Measurements from ENCODE around the gene KAZN.

KAZN gene

DNA sequence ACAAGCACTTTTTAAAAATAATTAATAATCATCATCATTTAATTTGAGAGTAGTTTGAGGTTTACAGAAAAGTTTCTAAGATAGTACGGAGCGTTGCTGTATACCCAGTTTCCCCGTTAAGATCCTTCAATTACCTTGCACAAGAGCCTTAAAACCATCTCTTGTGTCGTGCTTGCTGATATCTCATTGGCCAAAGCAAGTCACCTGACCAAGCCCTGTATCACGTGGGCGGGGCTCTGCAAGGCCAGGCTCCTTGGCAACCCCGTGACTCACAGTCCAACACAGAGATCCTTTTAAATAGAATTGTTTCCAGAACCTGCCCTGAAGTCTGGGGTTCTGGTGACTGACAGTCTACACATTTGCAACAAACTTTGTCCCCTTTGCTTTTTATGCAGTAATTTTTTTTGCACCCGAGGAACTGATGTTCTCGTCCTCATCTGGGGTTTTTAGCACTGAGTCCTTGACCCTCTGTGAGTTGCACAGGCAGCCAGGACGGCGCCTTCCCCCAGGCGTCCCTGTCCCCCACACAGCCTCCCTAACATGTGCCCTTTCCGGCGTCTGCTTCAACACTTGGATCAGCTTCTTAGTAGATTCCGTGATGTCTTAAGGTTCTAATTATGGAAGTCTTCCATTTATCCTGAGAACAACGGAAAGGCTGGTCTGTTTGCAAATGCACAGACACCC is 371.8 kb downstream of the KAZN start:
- no peak for DNase-seq

DNA sequence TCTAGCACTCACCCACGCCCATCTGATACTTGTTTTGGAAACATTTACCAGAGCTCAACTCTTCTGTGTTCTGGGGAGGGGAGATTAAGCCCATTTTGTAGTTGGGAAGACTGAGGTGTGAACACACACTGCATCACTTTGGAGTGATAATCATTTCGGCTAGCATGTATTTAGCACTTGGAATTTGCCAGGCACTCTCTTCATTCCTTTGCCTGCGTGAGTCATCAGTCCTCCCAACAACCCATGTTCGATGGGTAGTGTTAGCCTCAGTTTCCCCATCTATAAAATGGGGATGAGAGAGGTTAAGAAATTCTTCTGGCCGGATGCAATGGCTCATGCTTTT is 372.3 kb downstream of the KAZN start:
- no peak for DNase-seq

DNA sequence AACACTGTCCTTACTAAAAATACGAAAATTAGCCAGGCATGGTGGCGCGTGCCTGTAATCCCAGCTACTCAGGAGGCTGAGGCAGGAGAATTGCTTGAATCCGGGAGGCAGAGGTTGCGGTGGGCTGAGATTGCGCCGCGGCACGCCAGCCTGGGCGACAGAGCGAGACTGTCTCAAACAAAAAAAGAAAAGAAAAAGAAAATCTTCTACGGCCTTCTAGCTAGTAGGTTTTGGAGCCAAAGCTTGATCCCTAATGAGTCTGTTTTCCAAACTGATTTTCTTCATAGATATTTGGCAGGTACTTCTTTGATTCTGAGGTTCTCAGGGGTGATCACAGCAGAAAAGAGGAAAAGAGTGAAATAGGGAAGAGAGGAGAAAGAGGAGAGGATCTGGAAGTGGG is 372.7 kb downstream of the KAZN start:
- DNase-seq = no peak

DNA sequence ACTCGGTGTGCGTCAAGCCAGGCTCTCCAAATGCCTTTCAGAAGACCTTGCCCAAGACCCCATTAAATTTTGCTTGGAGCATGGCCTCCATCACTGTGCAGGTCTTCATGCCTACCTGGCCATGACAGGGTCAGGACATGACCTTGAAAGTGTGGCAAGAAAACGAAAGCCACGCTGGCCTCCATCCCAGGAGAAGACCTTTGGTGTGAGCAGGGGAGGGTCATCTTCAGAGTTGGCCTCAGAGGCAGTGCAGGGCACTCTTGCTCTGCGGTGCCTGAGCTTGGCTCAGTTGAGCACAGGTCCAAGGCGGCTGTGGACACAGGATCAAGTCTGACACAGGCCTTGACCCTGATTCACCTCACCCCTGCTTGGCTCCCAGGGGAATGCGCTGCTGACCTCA is 373.6 kb downstream of the KAZN start:
- DNase-seq = no peak

DNA sequence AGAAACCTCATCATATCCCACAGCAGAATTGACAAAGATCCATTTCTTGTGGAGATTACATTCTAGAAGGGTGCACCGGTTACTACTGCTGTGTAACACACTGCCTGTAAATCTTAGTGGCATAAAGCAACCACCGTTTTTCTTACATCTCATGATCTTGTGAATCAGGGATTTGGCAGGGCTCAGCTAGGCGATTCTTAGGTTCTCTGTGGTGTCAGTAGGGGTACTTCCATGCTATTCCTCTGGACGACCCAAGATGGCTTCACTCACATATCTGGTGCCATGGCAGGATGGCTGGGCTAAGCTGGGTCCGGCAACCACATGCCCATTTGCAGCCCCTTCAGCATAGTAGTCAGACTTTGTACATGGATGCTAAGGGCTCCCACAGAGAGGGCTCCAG is 375.3 kb downstream of the KAZN start:
- DNase-seq = no peak

DNA sequence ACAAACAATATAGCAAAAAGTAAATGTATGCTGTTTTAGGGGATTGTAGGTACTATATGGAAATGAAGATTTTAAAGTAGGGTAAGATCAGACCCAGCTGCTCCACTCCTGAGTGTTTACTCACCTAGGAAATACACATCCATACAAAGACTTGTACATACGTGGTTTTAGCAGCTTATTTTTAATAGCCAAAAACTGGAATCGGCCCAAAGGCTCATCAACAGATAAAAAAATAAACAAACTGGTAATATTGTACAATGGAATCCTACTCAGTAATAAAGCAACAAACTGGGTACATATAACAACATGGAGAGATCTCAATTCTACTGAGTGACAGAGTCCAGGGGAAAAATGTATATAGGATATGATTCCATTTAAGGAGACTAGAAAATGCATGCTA is 375.9 kb downstream of the KAZN start:
- no peak for DNase-seq

DNA sequence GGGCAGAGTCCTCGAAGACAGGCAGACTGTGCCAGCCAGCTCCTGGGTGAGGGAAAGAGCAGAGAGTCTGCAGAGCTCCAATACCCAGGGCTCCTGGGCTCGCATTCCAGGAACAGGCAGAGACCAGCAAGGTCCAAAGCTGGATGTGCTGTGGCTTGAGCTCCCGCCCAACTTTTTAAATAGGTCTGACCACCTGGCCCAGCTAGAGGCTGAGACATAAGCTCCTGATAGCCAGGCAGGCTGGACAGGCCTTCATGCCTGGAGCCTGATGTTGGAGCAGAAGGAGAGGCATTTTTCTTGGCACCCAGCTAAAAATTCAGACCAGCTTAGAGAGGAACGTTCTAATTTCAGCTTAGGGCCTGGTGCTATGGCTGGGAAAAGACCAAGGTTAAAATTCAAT is 376.6 kb downstream of the KAZN start:
- DNase-seq = no peak

DNA sequence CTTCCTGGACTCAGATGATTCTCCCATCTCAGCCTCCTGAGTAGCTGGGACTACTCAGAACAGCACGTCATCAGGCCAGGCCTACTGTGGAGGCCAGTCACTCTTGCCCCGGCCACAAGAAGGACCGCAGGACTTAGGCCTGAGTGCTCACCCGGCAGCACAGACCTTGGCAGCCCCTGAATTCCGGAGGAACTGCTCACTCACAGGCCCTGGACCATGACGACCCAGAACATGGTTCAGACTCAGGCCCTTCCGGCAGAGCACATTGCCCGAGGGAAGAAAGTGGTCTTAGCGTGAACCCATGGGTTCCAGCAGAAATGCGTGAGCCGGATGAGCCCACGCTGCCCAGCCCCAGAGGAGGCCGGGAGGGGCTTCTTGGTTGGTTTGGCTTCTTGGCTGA is 377.8 kb downstream of the KAZN start:
- DNase-seq = no peak

DNA sequence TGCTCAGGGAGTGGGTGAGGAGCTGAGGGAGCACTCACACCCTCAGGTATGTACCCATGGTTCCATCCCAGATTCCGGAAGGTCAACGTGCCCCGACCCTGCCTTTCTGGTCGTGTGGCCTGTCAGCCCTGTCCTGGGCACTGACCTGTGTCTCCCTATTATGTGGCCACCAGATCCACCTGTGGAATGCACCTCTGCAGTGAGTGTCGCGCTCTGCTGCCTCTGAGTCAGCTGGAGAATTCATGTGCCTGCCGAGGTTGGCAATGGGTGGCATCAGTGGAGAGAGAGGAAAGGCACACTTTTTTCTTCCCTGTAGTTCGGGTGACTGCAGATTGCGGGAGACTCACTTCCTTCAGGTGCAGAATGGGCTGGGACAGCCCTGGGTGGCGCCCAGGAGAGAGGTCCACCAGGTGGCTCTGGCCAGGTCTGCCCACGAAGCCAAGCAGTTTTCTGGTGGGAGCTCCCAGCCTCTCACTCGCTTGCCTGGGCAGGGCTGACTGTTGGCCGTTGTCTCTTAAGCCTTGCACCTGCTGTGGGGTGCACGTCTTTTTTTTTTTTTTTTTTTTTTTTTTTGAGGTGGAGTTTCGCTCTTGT is 378.9 kb downstream of the KAZN start:
- DNase-seq = no peak

DNA sequence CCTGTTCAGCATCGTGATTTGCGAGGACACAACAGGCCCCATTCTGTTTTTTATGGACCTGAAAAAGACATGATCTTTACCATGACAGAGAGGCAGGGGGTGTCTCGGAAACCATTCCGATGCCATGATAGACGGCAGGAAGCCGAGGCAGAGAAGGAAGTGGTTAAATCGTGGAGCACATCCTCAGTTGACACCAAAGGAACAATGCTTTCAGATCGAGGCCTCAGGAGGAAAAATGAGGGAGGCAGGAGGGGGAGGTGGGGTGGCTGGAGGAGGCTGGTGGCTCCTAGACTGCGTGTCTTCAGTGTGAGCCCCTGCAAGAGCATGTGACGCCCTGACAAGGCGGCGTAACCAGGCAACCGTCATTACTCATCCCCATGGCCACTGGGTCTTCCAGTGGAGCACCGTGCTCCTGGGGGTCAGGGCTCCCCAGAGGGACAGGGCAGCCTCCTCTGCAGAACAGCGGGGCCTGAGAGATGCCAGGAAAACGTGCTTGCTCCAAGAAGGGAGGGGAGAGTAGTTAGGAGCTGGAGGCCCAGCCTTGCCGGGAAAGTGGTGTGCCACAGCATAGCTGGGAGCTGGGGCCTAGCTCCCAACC is 382.2 kb downstream of the KAZN start:
- DNase-seq = no peak

DNA sequence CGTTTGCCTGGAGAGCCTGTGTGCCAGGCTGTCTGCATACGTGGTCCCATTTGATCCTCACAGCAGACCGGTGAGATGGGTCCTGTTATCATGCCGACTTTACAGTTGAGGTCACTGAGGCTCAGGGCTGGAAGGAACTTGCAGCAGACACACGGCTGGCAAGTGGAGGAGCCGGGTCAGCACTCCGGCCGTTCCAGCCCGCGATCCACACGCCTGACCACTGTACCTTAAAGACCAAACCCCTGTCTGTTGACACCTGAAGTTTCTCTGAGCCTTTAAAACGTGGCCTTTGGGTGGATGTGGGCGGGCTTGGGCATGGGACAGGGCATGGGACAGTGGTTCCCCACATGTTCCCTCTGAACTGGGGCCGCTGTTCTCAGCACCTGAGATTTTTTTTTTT is 383.5 kb downstream of the KAZN start:
- no peak for DNase-seq

DNA sequence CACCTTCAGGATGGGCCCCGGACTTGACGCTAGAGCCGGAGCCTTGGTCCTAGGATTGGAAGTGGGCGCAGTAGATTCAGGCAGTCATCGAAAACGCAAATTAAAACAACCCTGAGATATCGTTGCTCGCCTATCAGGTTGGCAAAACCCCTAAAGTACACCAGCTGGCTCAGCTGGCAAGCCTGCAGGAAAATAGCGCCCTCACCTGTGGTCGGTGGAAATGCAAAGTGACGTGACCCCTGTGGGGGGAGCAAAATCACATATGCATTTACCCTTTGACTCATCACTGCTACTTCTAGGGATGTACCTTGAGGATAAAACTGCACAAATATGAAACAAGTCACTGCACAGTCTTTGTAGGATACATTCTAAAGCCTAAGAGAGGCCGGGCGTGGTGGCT is 384.8 kb downstream of the KAZN start:
- DNase-seq = no peak

DNA sequence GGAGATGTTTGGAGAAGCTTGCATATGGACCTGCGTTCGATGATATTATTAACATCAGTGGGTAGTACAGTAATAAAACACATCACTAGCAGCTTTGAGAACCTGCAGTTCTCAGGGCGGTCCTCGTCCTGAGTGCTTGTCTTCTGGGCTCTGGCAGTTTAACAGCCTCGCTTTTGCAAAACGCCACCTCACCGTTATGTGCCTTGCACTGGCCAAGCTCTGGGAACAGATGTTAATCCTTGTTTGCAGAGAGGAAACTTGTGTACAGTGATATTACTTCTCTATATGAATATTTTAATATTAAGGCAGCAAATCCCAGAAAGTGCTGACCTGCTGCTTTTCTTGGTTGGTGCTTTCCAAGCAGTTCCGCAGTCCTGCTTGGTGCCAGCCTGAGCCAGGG is 387.7 kb downstream of the KAZN start:
- no peak for DNase-seq

DNA sequence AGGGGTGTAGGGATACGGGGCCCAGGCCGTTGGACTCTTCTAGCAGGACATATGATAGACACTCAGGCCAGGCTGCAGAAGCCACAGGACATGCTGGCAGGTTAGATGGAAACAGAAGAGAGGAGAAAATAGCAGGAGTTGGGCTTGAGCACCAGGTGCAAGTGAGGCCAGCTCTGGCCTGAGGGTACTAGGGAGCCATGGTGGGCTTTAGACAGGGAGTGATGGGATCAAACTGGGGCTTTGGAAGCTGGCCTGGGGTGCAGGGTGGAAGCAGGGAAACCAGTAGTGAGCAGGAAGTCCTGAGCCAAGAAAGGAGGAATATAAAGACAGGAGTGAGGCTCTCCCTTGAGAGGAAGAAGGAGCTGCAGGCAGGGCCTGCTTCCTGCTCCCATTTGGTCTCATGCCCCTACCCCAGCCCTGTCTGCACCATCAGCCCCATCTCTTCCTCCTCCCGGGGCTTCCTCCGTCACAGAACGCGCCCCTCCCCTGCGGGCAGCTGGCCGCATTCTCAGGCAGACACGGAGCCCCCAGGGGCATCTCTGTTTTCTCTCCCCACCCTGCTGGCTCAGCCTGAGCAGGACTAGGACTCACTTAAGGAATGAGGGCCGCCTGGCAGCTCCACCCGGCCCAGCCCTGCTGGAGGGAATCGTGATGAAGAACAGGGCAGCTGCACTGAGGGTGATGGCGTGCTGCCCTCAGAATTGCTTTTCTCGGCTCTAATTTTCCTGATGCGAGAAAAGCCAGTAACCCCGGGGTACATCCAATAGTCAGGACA is 389.5 kb downstream of the KAZN start:
- DNase-seq = no peak

DNA sequence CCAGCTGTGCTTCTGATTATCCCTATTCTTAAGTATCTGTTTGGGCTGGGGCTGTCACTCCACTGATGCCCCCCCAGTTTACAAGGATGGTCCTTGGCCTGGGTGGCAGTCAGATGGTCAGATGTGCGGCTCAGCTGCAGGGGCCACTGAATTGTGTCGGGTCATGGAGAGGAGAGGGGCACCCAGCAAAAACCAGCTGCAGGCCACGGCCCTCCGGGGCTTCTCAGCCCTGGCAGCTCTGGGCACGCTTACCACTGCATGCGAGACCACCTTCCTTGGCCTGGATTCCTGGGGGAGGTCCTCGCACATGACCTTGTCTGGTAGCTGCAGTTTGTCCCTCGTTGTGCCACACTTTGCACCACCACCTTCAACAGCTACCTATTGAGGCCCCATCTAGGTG is 390.2 kb downstream of the KAZN start:
- no peak for DNase-seq

DNA sequence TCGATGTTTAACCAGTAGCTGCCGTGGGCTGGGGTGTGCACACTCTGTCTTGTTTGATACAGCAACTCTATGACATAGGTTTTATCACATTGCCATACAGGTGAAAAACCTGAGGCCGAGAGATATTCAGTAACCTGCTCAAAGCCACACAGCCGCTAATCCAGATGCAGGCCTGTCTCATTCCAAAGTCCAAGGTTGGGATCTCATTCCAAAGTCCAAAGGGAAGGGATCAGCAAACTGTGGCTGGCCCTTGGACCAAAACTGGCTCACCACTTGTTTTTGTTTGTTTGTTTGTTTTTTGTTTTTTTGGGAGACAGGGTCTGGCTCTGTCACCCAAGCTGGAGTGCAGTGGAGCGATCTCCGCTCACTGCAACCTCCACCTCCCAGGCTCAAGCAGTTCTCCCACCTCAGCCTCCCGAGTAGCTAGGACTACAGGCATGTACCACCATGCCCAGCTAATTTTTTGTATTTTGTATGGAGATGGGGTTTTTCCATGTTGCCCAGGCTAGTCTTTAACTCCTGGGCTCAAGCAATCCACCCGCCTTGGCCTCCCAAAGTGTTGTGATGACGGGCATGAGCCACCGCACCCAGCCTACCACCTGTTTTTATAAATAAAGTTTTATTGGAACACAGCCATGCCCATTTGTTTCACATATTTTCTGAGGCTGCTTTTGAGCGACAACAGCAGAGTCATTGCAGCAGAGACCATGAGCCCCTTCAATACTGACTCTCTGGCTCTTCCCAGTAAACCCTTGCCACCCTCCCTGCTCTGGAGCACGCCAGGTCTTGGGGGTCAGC is 391.6 kb downstream of the KAZN start:
- no peak for DNase-seq

DNA sequence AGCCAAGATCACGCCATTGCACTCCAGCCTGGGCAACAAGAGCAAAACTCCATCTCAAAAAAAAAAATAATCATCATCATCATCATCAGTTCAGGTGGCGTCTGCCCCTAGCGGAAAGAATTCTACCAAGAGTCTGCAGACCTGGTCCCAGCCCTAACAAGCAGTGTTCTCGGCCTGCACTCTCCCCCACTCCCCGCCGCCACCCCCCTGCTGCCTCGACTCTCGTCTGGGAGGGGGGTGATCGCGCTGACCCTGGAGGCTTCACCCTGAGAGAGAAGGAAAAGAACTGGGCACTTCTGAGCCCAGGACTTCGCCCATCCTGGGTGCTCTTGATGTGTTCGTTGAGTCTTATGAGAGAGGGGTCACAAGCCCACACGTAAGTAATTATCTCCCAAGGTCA is 394.9 kb downstream of the KAZN start:
- no peak for DNase-seq

DNA sequence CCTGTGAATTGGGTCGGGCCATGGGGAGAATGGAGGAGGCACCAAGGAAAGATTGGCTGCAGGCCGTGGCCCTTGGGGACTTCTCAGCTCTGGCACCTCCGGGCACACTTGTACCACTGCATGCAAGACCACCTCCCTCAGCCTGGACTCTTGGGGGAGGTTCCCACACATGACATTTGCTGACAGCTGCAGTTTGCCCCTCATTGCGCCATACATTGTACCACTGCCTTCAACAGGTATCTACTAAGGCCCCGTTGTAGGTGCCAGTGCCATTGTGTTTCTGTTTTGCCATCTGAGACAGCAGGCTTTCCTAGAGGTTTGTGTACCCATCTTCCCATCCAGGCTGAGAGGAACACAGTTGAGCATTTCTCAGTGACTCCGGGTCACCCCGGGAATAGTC is 395.7 kb downstream of the KAZN start:
- DNase-seq = no peak

DNA sequence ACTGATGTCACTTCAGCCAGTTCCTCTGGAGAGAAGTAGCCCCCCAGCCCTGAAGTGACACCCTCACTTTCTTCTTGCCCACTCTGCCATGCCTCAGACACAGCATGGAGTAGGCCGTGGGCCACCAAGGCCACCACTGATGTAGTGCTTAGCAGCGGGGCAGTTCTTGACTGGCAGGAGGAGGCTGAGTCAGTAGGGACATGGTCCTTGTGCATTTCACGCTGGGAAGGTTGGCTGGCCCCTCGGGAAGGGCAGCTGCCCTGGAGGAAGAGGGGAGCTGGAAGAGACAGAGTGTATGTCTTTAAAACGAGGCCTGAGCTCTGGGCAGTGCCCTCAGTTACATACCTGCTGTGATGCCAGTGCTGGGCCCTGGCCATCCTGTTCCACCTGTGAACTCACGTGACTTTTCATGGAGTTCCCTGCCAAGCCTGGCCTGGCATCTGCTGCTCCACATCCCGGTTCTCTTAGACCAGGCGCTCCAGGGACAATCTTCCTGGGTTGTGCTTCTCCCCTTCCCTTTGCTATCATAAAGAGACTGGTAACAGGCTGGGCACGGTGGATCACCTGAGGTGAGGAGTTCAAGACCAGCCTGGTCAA is 396.5 kb downstream of the KAZN start:
- no peak for DNase-seq

DNA sequence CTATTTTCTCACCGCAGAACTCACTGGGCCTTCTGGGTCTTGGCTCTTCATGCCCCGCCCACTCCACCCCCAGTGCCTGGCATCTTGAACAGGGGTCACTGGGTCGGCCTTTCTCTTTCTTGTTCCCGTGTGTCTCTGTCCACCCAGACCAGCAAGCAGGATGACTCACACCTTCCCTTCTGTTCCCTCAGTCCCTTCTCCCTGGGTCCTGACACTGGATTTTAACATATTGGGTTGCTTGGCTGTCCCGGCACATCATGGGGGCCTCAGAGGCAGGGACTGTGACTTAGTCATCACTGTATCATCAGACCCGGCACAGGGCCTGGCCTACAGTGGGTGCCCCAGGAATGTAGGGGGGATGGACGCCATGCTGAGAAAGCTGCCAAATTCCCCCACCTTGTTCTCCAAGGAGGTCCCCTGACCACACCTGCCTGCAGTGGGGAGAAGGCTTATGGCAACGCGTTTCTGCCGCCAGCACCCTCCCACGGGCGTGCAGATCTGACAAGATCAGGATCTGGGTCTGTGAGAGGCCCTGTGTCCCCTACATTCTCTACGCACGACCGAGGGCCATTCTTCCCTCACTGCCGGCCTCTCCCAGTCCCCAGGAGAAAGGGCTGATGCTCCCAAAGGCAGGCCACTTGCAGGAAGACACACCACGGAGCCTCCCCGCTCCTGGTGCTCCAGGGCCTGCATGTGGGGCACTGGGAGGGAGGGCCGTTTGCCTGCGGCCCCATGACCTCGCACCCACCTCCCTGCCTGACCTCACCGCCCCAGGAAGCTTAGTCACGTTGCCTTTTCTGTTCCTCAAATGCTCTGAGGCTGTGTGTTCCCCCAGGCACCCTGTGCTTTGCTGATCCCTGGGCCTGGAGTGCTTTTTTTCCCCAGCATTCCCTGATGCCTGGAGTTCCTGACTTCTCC is 397.9 kb downstream of the KAZN start:
- no peak for DNase-seq

DNA sequence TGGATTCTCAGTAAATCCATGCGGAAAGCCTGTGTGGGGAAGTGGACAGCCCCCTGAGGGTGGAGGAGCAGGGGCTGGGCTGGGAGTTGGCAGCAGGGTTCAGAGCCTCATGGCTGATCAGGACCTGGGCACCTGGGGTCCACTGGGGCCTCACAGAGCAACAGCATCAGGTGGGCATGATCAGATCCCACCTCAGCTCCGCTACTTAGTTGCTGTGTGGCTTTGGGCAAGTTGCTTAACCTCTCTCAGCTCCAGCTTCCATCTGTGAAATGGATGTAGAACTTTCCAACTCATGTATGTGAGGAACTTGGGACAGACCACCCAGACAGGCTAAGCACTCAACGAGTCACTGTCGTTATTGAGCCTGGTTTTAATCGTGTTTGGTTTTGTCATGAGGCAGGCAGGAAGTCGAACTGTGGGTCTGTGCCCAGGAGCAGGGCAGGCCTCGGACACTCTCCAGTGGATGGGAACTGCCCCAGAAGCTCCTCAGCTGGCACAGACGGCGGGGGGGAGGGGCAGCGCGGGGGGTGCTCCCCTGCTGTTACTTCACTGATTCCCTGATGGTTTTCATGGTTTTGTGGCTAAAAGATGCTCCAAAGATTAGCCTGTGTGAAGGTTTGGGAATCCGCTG is 399.3 kb downstream of the KAZN start:
- no peak for DNase-seq
